HepG2 (cell line): ENCODE measurements around the gene AGAP3. TPM values are rescaled to one million over a fixed set of nuclear protein-coding genes. Genes with fewer than 3 reads are reported as not detected.

Experiments
- ATF7-NPFF ChIP-seq: sonication (generic); formaldehyde crosslinking; IDR thresholded peaks from 2 replicates; pipeline ENCODE4 v1.8.1; 2023; ENCODE audit warnings: mild to moderate bottlenecking, low read depth, missing genetic modification reagents, moderate library complexity
- CBX1 ChIP-seq: IDR thresholded peaks from one replicate; pipeline ENCODE4 v1.6.1; 2016; ENCODE audit warnings: antibody characterized with exemption, low read depth
- ISL2 ChIP-seq: sonication (generic); formaldehyde crosslinking; IDR thresholded peaks from 2 replicates; pipeline ENCODE4 v1.5.0; 2020; ENCODE audit warnings: missing genetic modification reagents
- MBD4 ChIP-seq: IDR thresholded peaks from 2 replicates; pipeline ENCODE4 v1.6.1; 2012; ENCODE audit warnings: low read length, inconsistent platforms, borderline replicate concordance
- MBNL3 ChIP-seq: fragments of 250-450 bp; sonication (Bioruptor Pico); conservative IDR thresholded peaks from 2 replicates; pipeline ENCODE4 v1.8.0; 2022; ENCODE audit warnings: mild to moderate bottlenecking, inconsistent platforms
- MEIS1 ChIP-seq: sonication (generic); formaldehyde crosslinking; IDR thresholded peaks from 2 replicates; pipeline ENCODE4 v1.9.0; 2021; ENCODE audit warnings: mild to moderate bottlenecking, missing genetic modification reagents, moderate library complexity, borderline replicate concordance
- SIN3B ChIP-seq: fragments of 150-350 bp; IDR thresholded peaks from 2 replicates; pipeline ENCODE4 v1.6.1; 2014; ENCODE audit warnings: low read length
- SIX4 ChIP-seq: sonication (generic); formaldehyde crosslinking; IDR thresholded peaks from 2 replicates; pipeline ENCODE4 v1.4.0; 2020; ENCODE audit warnings: missing genetic modification reagents
- ZMYM2 ChIP-seq: sonication (generic); formaldehyde crosslinking; IDR thresholded peaks from 2 replicates; pipeline ENCODE4 v1.8.0; 2022; ENCODE audit warnings: mild to moderate bottlenecking, missing genetic modification reagents
- ZNF143 ChIP-seq: sonication (generic); formaldehyde crosslinking; IDR thresholded peaks from 2 replicates; pipeline ENCODE4 v1.4.0; 2020; ENCODE audit warnings: missing genetic modification reagents
- ZNF354B ChIP-seq: sonication (generic); formaldehyde crosslinking; IDR thresholded peaks from 2 replicates; pipeline ENCODE4 v1.8.0; 2022; ENCODE audit warnings: mild to moderate bottlenecking, missing genetic modification reagents
- ZNF547 ChIP-seq: sonication (generic); formaldehyde crosslinking; IDR thresholded peaks from 2 replicates; pipeline ENCODE4 v1.5.1; 2020; ENCODE audit warnings: mild to moderate bottlenecking, missing genetic modification reagents
- ZNF569 ChIP-seq: sonication (generic); formaldehyde crosslinking; IDR thresholded peaks from 2 replicates; pipeline ENCODE4 v1.5.0; 2020; ENCODE audit warnings: mild to moderate bottlenecking, missing genetic modification reagents, moderate library complexity, borderline replicate concordance
- ZNF781 ChIP-seq: sonication (generic); formaldehyde crosslinking; IDR thresholded peaks from 2 replicates; pipeline ENCODE4 v1.5.1; 2020; ENCODE audit warnings: borderline replicate concordance, mild to moderate bottlenecking, missing genetic modification reagents; ENCODE audit errors: not compliant biosample characterization
- ZNF83 ChIP-seq: sonication (generic); formaldehyde crosslinking; IDR thresholded peaks from 2 replicates; pipeline ENCODE4 v1.4.0; 2020; ENCODE audit warnings: missing genetic modification reagents, mild to moderate bottlenecking, borderline replicate concordance
- ZSCAN31 ChIP-seq: sonication (generic); formaldehyde crosslinking; IDR thresholded peaks from 2 replicates; pipeline ENCODE4 v1.5.0; 2020; ENCODE audit warnings: low read depth, mild to moderate bottlenecking, missing genetic modification reagents
- polyA plus RNA-seq, 8 experiments: library from polyadenylated mRNA; depleted of rRNA in 3 of 8; stranded (reverse) in 7 of 8; unstranded in 1 of 8; fragments of >200 nt; fragmentation: Illumina TruSeq in 4 of 8; extraction: Trizol in 4 of 8; gene quantifications; 2 replicates each; pipeline versions ENCODE4 v1.2.1 to v1.2.3, GENCODE V29; 2011 to 2016; ENCODE audit warnings: low read depth in 4 of 8, missing spikeins in 1 of 8, mixed read lengths in 1 of 8; ENCODE audit not compliant: insufficient read depth in 1 of 8
- total RNA-seq, 5 experiments: library from RNA; depleted of rRNA; stranded (reverse); fragments of >200 nt; fragmentation: Illumina TruSeq; extraction: Trizol; gene quantifications; 2 replicates each; pipeline ENCODE4 v1.2.3, GENCODE V29; 2016; ENCODE audit warnings: low read depth in 1 of 5
- TF ChIP-seq, protein P1 (sequence below): sonication (generic); formaldehyde crosslinking; IDR thresholded peaks from 2 replicates; pipeline ENCODE4 v1.8.1; 2022; ENCODE audit warnings: low read depth, mild to moderate bottlenecking, missing genetic modification reagents
- TF ChIP-seq, protein P2 (sequence below): sonication (generic); formaldehyde crosslinking; IDR thresholded peaks from 2 replicates; pipeline ENCODE4 v1.8.0; 2022; ENCODE audit warnings: mild to moderate bottlenecking, missing genetic modification reagents, moderate library complexity
- TF ChIP-seq, protein P3 (sequence below): sonication (generic); formaldehyde crosslinking; IDR thresholded peaks from 2 replicates; pipeline ENCODE4 v1.8.0; 2022; ENCODE audit warnings: mild to moderate bottlenecking, missing genetic modification reagents, moderate library complexity
- TF ChIP-seq, protein P4 (sequence below): sonication (generic); formaldehyde crosslinking; IDR thresholded peaks from 2 replicates; pipeline ENCODE4 v1.5.0; 2020; ENCODE audit warnings: mild to moderate bottlenecking, missing genetic modification reagents
- TF ChIP-seq, protein P5 (sequence below): sonication (generic); formaldehyde crosslinking; IDR thresholded peaks from 2 replicates; pipeline ENCODE4 v1.8.0; 2022; ENCODE audit warnings: low read depth, missing genetic modification reagents

The AGAP3 gene
- total and polyA plus RNA-seq, 2 of the 13 experiments (the other 11 are each of a cell fraction or from before 2014, with no cell fraction given) = 31.3 to 61.4 TPM

DNA sequence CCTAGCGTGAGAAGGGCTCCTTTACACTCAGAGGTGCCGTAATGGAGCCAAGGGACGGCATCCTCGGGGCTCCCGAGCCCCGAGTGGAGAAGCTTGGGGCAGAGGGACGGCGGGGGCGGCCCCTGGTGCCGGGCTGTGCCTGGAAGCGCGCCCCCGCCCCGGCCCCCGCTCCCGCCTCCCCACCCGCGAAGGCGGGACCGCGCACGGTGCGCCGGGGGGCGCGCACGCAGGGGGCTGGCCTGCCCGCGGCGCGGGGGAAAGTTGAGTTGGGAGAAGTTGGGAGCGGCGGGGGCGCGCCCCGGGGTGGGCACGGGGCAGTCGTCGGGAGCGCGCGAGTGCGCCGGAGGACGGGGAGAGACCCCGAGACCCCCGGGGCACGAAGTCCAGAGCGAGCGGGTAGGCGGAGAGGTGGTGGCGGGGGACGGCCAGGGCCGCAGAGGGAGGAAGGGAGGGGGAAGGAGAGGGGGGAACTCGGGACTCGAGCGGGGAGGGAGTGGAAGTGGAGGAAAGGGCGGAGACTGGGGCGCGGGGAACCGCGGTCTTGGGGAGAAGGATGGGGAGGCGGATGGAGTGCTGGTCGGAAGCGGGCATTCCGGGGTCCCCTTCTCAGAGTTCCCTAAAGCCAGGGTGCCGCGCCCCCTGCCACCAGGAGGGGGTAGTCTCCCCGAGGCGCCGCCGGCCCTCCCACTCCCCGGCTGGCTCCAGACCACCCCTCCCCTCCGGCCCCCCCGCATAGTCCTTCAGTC lies 26.7 kb upstream of the AGAP3 start, which contains the start of gene SLC4A2 (continued):
- TF ChIP-seq ZNF83 (CRISPR knock-in tag) = peak; percentile 32; the same call in 1 of the 2 replicates
- no peak for TF ChIP-seq ZNF569 (CRISPR knock-in tag)
- no peak for TF ChIP-seq ZNF547
- TF ChIP-seq, protein P1, sequence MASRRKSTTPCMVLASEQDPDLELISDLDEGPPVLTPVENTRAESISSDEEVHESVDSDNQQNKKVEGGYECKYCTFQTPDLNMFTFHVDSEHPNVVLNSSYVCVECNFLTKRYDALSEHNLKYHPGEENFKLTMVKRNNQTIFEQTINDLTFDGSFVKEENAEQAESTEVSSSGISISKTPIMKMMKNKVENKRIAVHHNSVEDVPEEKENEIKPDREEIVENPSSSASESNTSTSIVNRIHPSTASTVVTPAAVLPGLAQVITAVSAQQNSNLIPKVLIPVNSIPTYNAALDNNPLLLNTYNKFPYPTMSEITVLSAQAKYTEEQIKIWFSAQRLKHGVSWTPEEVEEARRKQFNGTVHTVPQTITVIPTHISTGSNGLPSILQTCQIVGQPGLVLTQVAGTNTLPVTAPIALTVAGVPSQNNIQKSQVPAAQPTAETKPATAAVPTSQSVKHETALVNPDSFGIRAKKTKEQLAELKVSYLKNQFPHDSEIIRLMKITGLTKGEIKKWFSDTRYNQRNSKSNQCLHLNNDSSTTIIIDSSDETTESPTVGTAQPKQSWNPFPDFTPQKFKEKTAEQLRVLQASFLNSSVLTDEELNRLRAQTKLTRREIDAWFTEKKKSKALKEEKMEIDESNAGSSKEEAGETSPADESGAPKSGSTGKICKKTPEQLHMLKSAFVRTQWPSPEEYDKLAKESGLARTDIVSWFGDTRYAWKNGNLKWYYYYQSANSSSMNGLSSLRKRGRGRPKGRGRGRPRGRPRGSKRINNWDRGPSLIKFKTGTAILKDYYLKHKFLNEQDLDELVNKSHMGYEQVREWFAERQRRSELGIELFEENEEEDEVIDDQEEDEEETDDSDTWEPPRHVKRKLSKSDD (CRISPR knock-in tag) = no peak
- TF ChIP-seq, protein P2, sequence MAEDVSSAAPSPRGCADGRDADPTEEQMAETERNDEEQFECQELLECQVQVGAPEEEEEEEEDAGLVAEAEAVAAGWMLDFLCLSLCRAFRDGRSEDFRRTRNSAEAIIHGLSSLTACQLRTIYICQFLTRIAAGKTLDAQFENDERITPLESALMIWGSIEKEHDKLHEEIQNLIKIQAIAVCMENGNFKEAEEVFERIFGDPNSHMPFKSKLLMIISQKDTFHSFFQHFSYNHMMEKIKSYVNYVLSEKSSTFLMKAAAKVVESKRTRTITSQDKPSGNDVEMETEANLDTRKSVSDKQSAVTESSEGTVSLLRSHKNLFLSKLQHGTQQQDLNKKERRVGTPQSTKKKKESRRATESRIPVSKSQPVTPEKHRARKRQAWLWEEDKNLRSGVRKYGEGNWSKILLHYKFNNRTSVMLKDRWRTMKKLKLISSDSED (CRISPR knock-in tag) = no peak
- TF ChIP-seq, protein P3, sequence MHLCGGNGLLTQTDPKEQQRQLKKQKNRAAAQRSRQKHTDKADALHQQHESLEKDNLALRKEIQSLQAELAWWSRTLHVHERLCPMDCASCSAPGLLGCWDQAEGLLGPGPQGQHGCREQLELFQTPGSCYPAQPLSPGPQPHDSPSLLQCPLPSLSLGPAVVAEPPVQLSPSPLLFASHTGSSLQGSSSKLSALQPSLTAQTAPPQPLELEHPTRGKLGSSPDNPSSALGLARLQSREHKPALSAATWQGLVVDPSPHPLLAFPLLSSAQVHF (CRISPR knock-in tag) = no peak
- TF ChIP-seq ISL2 = no peak
- no peak for TF ChIP-seq CBX1
- no peak for TF ChIP-seq MEIS1 (CRISPR knock-in tag)
- no peak for TF ChIP-seq ZNF781 (CRISPR knock-in tag)
- TF ChIP-seq SIN3B = no peak
- TF ChIP-seq ZNF143 (CRISPR knock-in tag) = no peak
- no peak for TF ChIP-seq ZMYM2
- no peak for TF ChIP-seq ATF7-NPFF (CRISPR knock-in tag)
- TF ChIP-seq, protein P4, sequence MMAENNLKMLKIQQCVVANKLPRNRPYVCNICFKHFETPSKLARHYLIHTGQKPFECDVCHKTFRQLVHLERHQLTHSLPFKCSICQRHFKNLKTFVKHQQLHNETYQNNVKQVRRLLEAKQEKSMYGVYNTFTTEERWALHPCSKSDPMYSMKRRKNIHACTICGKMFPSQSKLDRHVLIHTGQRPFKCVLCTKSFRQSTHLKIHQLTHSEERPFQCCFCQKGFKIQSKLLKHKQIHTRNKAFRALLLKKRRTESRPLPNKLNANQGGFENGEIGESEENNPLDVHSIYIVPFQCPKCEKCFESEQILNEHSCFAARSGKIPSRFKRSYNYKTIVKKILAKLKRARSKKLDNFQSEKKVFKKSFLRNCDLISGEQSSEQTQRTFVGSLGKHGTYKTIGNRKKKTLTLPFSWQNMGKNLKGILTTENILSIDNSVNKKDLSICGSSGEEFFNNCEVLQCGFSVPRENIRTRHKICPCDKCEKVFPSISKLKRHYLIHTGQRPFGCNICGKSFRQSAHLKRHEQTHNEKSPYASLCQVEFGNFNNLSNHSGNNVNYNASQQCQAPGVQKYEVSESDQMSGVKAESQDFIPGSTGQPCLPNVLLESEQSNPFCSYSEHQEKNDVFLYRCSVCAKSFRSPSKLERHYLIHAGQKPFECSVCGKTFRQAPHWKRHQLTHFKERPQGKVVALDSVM (CRISPR knock-in tag) = 0 out of 2 replicates have a peak, but pooled peaks have one; percentile 3
- no peak for TF ChIP-seq SIX4 (CRISPR knock-in tag)
- 0 out of 2 replicates have a peak, but pooled peaks have one; percentile 38 for TF ChIP-seq ZNF354B (CRISPR knock-in tag)
- TF ChIP-seq MBNL3 (CRISPR knock-in tag) = no peak
- TF ChIP-seq, protein P5, sequence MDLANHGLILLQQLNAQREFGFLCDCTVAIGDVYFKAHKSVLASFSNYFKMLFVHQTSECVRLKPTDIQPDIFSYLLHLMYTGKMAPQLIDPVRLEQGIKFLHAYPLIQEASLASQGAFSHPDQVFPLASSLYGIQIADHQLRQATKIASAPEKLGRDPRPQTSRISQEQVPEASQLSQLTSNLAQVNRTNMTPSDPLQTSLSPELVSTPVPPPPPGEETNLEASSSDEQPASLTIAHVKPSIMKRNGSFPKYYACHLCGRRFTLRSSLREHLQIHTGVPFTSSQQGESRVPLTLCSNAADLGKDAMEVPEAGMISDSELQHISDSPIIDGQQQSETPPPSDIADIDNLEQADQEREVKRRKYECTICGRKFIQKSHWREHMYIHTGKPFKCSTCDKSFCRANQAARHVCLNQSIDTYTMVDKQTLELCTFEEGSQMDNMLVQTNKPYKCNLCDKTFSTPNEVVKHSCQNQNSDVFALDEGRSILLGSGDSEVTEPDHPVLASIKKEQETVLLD (CRISPR knock-in tag) = no peak
- 0 out of 2 replicates have a peak, but pooled peaks have one; percentile 8 for TF ChIP-seq ZSCAN31 (CRISPR knock-in tag)
- no peak for TF ChIP-seq MBD4
